GM21526 (cell line): ENCODE measurements around the gene PLD6.
"Not testable (repeated sequence)": the region's sequence is repeated elsewhere in the genome, so short reads cannot be mapped to it uniquely, and the experiment has no call there.

Source experiments
- ATAC-seq: cut with Tn5 transposase; IDR thresholded peaks from one replicate; pipeline ENCODE4 v1.9.1; 2021; ENCODE audit warnings: moderate library complexity; ENCODE audit not compliant: unreplicated experiment, low FRiP score

Gene PLD6

GRCh38 chr17:17159571-17159970 is 46.6 kb downstream of the PLD6 start:
- no peak for ATAC-seq

- ATAC-seq, result not testable (repeated sequence)
Measured at GRCh38 chr17:17158506-17158905, 47.6 kb downstream of the PLD6 start.

- ATAC-seq, result no peak
Measured at GRCh38 chr17:17157041-17157440, 49.1 kb downstream of the PLD6 start.

GRCh38 chr17:17156511-17156910 is 49.6 kb downstream of the PLD6 start:
- ATAC-seq, result no peak

GRCh38 chr17:17156107-17156506 is 50.0 kb downstream of the PLD6 start:
- no peak for ATAC-seq

GRCh38 chr17:17155568-17155967 is 50.6 kb downstream of the PLD6 start:
- ATAC-seq, result no peak

GRCh38 chr17:17154981-17155380 is 51.2 kb downstream of the PLD6 start:
- ATAC-seq, result no peak

- ATAC-seq, result no peak
Measured at GRCh38 chr17:17154556-17154955, 51.6 kb downstream of the PLD6 start.

- ATAC-seq, result no peak
Measured at GRCh38 chr17:17153709-17154108, 52.4 kb downstream of the PLD6 start.

GRCh38 chr17:17153071-17153470 is 53.1 kb downstream of the PLD6 start:
- ATAC-seq, result no peak

GRCh38 chr17:17152385-17152784 is 53.7 kb downstream of the PLD6 start:
- ATAC-seq, result no peak

- no peak for ATAC-seq
Measured at GRCh38 chr17:17151962-17152361, 54.2 kb downstream of the PLD6 start.

- no peak for ATAC-seq
Measured at GRCh38 chr17:17151541-17151940, 54.6 kb downstream of the PLD6 start.

GRCh38 chr17:17151055-17151454 is 55.1 kb downstream of the PLD6 start:
- no peak for ATAC-seq
